ENCODE results near the gene LCN15. TPM values are rescaled to one million over a fixed set of nuclear protein-coding genes. Genes with fewer than 3 reads are reported as not detected.

The LCN15 gene, protein sequence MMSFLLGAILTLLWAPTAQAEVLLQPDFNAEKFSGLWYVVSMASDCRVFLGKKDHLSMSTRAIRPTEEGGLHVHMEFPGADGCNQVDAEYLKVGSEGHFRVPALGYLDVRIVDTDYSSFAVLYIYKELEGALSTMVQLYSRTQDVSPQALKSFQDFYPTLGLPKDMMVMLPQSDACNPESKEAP
- not detected for total RNA-seq

DNA sequence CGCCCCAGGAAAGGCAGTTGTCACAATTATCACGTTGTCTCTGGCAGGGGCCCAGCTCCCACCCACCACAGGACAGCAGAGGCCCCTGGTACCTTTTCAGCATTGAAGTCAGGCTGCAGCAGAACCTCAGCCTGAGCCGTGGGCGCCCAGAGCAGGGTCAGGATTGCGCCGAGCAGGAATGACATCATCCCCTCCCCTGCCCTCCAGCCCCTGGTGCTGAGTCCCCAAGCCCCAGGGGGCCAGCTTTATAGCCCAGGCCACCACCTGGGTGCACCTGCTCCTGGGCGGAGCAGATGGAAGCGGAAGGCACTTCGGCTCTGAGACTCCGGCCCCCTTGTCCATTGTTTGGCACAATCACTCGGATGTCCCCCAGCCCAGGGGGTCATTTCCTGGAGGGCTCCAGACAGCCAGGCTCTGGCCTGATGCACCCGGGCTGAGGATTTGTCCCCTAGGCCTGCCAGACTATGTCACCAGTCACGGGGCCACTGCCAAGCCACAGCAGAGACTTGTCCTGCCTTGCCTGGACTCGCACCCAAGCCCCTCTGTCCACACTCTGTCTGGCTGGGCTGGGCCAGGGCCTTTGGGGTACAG lies at the start of gene LCN15:
LCN15 (minus strand) TSS at position 218 of the 591 bp plus-strand sequence; CDS start at position 188, 30 bp downstream.
- H3K4me1 ChIP-seq, result peaks cover 0 to 10% (median 0%) of the 10 kb centered on the region in 3 donors
- peaks cover 72% of the 10 kb centered on the region for H3K27me3 ChIP-seq
- no peak within 1 kb of the TSS for H3K4me3 ChIP-seq
- no CpG with 5 or more reads among the region's 14 CpGs for WGBS, 2 donors (ENCODE audit: low coverage in 1 of 2)
- no peak for ATAC-seq
- no peak within 1 kb of the TSS for H3K27ac ChIP-seq
- no peaks in the 10 kb centered on the region for H3K9me3 ChIP-seq
- H3K36me3 ChIP-seq, result no peaks in the 10 kb centered on the region
- TF ChIP-seq, protein P1, sequence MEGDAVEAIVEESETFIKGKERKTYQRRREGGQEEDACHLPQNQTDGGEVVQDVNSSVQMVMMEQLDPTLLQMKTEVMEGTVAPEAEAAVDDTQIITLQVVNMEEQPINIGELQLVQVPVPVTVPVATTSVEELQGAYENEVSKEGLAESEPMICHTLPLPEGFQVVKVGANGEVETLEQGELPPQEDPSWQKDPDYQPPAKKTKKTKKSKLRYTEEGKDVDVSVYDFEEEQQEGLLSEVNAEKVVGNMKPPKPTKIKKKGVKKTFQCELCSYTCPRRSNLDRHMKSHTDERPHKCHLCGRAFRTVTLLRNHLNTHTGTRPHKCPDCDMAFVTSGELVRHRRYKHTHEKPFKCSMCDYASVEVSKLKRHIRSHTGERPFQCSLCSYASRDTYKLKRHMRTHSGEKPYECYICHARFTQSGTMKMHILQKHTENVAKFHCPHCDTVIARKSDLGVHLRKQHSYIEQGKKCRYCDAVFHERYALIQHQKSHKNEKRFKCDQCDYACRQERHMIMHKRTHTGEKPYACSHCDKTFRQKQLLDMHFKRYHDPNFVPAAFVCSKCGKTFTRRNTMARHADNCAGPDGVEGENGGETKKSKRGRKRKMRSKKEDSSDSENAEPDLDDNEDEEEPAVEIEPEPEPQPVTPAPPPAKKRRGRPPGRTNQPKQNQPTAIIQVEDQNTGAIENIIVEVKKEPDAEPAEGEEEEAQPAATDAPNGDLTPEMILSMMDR (IDR thresholded peaks at IDR 0.05), result no peak
- no peak for TF ChIP-seq POLR2AphosphoS5 (IDR thresholded peaks at IDR 0.05)
- no peak for TF ChIP-seq POLR2A (IDR thresholded peaks at IDR 0.05)
- TF ChIP-seq EP300 (IDR thresholded peaks at IDR 0.05), result no peak

DNA sequence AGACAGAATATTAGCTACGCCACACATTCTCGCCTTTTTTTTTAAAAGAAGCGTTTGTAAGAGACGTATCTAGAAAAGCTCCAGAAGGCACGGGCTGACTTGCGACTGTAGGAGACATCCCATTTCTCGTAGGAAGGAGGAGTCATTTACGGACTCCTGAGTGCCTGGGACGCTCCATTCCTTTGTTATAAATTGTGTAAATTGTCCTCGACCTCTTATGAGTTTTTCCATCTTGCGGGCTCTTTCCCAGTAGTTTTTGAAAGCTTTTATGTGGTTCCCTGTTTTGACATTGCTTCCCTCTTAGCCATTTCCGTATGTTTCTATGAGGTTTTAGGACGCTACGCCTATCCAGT lies 44.5 kb upstream of the LCN15 start:
- no peak for ATAC-seq
- no peaks in the 10 kb centered on the region for H3K27me3 ChIP-seq

DNA sequence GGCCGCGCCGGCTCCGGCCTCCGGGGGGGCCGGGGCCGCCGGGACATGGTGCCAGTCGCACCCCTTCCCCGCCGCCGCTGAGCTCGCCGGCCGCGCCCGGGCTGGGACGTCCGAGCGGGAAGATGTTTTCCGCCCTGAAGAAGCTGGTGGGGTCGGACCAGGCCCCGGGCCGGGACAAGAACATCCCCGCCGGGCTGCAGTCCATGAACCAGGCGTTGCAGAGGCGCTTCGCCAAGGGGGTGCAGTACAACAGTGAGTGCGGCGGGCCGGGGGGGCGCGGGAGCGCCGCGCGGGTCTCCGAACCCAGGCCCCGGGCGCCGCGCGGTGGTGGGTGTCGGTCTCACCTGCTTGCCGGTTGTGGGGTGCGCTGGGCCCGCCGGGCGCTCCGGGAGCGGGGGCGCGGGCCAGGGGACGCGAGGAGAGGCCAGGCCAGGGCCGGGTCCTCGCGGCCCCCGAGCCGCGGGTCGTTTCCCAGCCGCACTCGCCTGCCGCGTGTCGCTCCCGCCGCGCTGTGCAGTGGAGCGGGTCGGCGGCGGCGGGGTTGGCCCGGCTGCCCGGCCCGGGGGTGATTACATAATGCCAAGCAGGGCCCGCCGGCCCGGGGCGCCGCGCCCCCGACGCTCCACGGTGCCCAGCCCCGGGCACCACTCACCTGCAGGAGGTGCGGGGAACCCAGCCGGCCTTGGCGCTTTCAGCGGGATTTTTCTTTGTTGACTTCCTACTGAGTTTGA lies 43.9 kb upstream of the LCN15 start:
- TF ChIP-seq EP300 (IDR thresholded peaks at IDR 0.05), result no peak
- TF ChIP-seq POLR2AphosphoS5 (IDR thresholded peaks at IDR 0.05), result no peak
- TF ChIP-seq POLR2A (IDR thresholded peaks at IDR 0.05), result no peak
- TF ChIP-seq, protein P1 (IDR thresholded peaks at IDR 0.05), result peak in 1 of 4 experiments; percentile 4
- Histone ChIP-seq H3K4me1 (peaks cover 0 to 57% (median 25%) of the 10 kb centered on the region in 3 donors), H3K4me3 (peak overlapping the region; percentile 97 to 99), H3K27ac (peak overlapping the region; percentile 47 to 94 (median 86)), H3K9me3 (no peaks in the 10 kb centered on the region), H3K27me3 (no peaks in the 10 kb centered on the region), H3K36me3 (peaks cover 0 to 40% of the 10 kb centered on the region in 2 donors)
- 0% methylated on average over 1 of the region's 93 CpGs; no CpG with 5 or more reads in 1 of the 2 donors for WGBS, 2 donors (ENCODE audit: low coverage in 1 of 2)
- peak; percentile 32 for ATAC-seq

More for the DNA sequence above, 44.5 kb upstream of the LCN15 start:
- Histone ChIP-seq H3K4me1 (peaks cover 0 to 57% (median 25%) of the 10 kb centered on the region in 3 donors), H3K4me3 (peak overlapping the region; percentile 97 to 99), H3K9me3 (no peaks in the 10 kb centered on the region), H3K36me3 (peaks cover 0 to 44% of the 10 kb centered on the region in 2 donors), H3K27ac (peak overlapping the region in 3 of 4 donors; percentile 85 to 94 (median 88))
- 7 to 20% methylated on average over 7 to 14 of the region's 14 CpGs for WGBS, 2 donors (ENCODE audit: low coverage in 1 of 2)
- TF ChIP-seq EP300 (IDR thresholded peaks at IDR 0.05) (no peak), POLR2AphosphoS5 (IDR thresholded peaks at IDR 0.05) (no peak), POLR2A (IDR thresholded peaks at IDR 0.05) (no peak)
- TF ChIP-seq, protein P1 (IDR thresholded peaks at IDR 0.05), result no peak

DNA sequence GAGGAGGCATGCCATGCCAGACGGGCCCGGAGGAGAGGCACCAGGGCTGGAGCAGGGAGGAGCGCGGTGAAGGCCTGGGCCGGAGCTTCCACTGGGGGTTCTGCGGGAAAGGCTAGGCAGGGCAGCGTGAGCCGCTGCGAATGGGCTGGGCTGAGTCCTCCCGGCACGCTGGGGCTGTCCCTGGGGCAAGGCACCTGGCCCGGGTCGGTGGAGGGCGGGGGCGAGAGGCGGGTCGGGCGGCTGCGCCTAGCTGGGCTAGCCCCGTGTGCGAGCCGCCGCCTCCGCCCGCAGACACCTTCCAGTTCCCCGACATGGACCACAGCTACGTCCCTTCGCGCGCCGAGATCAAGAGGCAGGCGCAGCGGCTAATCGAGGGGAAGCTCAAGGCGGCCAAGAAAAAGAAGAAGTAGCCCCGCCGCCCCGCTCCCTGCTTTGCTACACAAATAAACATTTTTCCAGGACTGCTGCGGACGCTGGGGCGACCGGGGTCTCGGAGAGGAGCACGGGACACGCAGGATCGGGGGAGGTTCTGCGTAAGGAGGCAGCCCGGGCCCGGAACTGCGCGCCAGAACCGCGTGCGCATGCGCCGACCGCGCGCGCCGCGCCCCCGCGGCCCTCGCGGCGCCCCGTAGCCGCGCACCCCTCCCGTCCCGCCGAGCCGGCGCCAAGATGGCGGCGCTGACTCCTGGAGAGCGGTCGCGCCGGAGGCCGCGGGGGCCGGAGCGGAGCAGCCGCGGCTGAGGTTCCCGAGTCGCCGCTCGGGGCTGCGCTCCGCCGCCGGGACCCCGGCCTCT lies 43.2 kb upstream of the LCN15 start, which contains the start of gene RABL6:
RABL6 (plus strand) TSS at position 668 of the 794 bp plus-strand sequence. CDS start 249 bp downstream, outside the sequence.
- peak within 1 kb of the TSS; percentile 47 to 94 (median 86) for H3K27ac ChIP-seq
- peaks cover 2% of the 10 kb centered on the region for H3K27me3 ChIP-seq
- TF ChIP-seq EP300 (IDR thresholded peaks at IDR 0.05), result no peak
- TF ChIP-seq POLR2A (IDR thresholded peaks at IDR 0.05), result peak; percentile 58 to 82
- peak; percentile 41 for TF ChIP-seq POLR2AphosphoS5 (IDR thresholded peaks at IDR 0.05)
- TF ChIP-seq, protein P1 (IDR thresholded peaks at IDR 0.05), result peak in 2 of 4 experiments; percentile 21 to 33
- no peaks in the 10 kb centered on the region for H3K9me3 ChIP-seq
- WGBS, 2 donors (ENCODE audit: low coverage in 1 of 2), result 0% methylated on average over 2 of the region's 96 CpGs; no CpG with 5 or more reads in 1 of the 2 donors
- peaks cover 0 to 57% (median 25%) of the 10 kb centered on the region in 3 donors for H3K4me1 ChIP-seq
- ATAC-seq, result peak; percentile 94
- H3K36me3 ChIP-seq, result peaks cover 0 to 32% of the 10 kb centered on the region in 2 donors
- peak within 1 kb of the TSS; percentile 97 to 99 for H3K4me3 ChIP-seq

Measured in gastroesophageal sphincter (tissue), 4 donors.